Nephron (organoid): ENCODE measurements around the gene ATP10B.
A peak's percentile ranks its signal among the peaks of the same experiment; 100 is the strongest.

Experiments
- H3K27ac Mint-ChIP-seq, 3 experiments: 2 replicates each; pipeline ENCODE4 v1.8.0; 2020; ENCODE audit warnings: mixed read lengths in 3 of 3, mild to moderate bottlenecking in 2 of 3, moderate library complexity in 1 of 3
- H3K27me3 Mint-ChIP-seq: 2 replicates; pipeline ENCODE4 v1.8.0; 2021; ENCODE audit warnings: low read depth, mild to moderate bottlenecking, moderate library complexity, mixed read lengths
- H3K36me3 Mint-ChIP-seq: 2 replicates; pipeline ENCODE4 v1.8.0; 2020; ENCODE audit warnings: low read depth, mixed read lengths
- H3K4me1 Mint-ChIP-seq: 2 replicates; pipeline ENCODE4 v1.8.0; 2020; ENCODE audit warnings: mixed read lengths
- H3K4me3 Mint-ChIP-seq, 3 experiments: 2 replicates each; pipeline ENCODE4 v1.8.0; 2020; ENCODE audit warnings: mild to moderate bottlenecking in 3 of 3, mixed read lengths in 3 of 3, moderate library complexity in 2 of 3
- H3K9me3 Mint-ChIP-seq: 2 replicates; pipeline ENCODE4 v1.8.0; 2020; ENCODE audit warnings: mixed read lengths
- TF ChIP-seq, protein P1 (sequence below), 3 experiments: fragments of 200-600 bp; sonication (generic); IDR thresholded peaks; one replicate each; pipeline ENCODE4 v1.5.0; 2021; ENCODE audit warnings: antibody characterized with exemption in 3 of 3; ENCODE audit not compliant: unreplicated experiment in 3 of 3

Gene ATP10B

DNA sequence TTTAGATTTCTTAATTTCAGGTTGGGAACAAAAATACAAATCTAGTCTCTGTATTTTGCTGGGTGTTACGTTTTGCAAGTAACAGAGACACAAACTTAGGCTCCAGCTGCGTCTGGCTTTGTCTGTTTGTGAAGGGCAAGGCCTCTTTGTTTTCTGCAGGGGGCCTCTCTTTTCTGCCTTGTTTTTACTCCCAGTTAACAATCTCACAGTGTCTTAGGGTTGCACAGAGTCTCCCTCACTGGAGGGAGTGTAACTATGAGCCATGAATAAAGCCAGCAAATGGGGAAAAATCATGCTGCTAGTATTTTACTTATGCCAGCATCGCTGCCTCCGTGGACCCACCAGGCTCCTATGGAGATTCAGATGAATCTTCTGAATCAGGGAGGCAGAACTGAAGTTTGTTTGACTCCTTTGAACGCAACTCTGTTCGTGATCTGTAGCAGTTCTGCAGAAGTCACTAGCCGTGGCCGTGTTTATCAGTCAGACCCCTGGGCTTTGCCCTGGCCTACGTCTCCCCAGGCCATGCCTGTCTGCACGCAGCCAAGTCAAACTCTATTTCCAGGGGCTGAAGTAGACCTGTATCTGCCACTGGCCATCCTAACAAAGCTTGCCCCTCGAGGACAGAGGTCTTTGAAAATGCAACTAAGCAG is 77.2 kb downstream of the ATP10B start:
- no peak overlapping the region for H3K4me3 Mint-ChIP-seq
- no peaks in the 10 kb centered on the region for H3K27me3 Mint-ChIP-seq
- no peaks in the 10 kb centered on the region for H3K9me3 Mint-ChIP-seq
- H3K4me1 Mint-ChIP-seq = no peaks in the 10 kb centered on the region
- H3K36me3 Mint-ChIP-seq = no peaks in the 10 kb centered on the region
- peak overlapping the region in 2 of 3 experiments; percentile 22 to 42 for H3K27ac Mint-ChIP-seq
- TF ChIP-seq, protein P1, sequence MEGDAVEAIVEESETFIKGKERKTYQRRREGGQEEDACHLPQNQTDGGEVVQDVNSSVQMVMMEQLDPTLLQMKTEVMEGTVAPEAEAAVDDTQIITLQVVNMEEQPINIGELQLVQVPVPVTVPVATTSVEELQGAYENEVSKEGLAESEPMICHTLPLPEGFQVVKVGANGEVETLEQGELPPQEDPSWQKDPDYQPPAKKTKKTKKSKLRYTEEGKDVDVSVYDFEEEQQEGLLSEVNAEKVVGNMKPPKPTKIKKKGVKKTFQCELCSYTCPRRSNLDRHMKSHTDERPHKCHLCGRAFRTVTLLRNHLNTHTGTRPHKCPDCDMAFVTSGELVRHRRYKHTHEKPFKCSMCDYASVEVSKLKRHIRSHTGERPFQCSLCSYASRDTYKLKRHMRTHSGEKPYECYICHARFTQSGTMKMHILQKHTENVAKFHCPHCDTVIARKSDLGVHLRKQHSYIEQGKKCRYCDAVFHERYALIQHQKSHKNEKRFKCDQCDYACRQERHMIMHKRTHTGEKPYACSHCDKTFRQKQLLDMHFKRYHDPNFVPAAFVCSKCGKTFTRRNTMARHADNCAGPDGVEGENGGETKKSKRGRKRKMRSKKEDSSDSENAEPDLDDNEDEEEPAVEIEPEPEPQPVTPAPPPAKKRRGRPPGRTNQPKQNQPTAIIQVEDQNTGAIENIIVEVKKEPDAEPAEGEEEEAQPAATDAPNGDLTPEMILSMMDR (IDR thresholded peaks at IDR 0.05; ENCODE audit: unreplicated experiment in 3 of 3) = no peak

DNA sequence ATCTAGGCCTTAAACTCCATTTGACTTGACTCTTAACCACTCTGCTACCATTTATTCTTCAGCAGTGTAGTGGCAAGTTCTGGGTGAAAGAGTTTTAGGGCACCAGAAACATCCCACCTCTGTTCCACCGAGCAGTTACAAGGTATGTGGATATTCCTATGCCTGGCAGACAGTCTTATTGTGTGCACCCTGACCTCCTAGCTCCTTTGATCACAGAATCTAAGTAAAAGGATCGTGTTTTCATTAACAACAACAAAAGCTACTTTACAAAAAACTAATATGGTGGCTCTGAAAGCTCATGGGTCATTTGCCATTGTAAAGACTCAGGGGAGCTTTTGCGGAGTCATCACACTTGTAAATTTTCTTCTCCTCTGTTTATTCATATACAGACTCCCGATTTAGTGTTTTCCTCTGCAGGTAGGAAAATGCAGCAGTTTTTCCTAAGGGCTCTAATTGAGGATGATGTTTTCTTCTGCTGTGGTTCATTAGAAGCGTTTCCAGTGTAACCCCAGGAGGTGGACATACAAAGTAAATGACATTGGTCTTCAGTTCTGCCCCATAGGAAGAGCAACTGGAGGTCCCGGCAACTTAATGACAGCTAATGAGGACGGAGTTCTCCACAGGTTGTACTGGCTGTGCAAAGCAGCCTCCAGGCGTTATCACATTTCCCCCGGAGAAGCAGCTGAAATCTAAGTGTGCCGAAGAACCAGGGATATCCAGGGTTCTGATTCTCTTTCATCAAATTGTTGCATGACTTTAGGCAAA is 78.2 kb downstream of the ATP10B start:
- Mint-ChIP-seq H3K27me3 (no peaks in the 10 kb centered on the region), H3K9me3 (no peaks in the 10 kb centered on the region), H3K4me1 (no peaks in the 10 kb centered on the region), H3K4me3 (no peak overlapping the region), H3K36me3 (no peaks in the 10 kb centered on the region), H3K27ac (peak overlapping the region; percentile 22 to 78 (median 42))
- TF ChIP-seq, protein P1 (IDR thresholded peaks at IDR 0.05; ENCODE audit: unreplicated experiment in 3 of 3) = no peak

DNA sequence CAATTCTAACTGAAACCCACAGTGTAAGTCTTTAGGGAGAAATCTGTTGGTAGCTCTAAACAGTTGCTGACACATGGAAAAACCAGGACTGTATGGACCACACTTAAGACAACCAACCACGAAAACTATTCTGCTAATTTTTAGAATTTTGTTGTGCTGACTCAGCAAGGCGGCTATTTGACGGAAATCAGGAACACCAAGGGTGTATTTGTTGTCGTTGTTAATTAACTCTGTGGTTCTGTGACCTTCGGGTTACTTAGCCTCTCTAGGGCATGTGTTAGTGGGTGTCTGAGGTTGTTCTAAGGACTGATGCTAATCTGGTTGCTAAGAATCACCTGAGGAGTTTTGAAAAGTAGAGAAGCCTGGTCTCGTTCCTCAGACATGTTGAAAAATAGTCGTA is 79.2 kb downstream of the ATP10B start:
- H3K4me1 Mint-ChIP-seq = no peaks in the 10 kb centered on the region
- H3K27me3 Mint-ChIP-seq = no peaks in the 10 kb centered on the region
- H3K4me3 Mint-ChIP-seq = no peak overlapping the region
- H3K9me3 Mint-ChIP-seq = no peaks in the 10 kb centered on the region
- TF ChIP-seq, protein P1 (IDR thresholded peaks at IDR 0.05; ENCODE audit: unreplicated experiment in 3 of 3) = no peak
- H3K36me3 Mint-ChIP-seq = no peaks in the 10 kb centered on the region
- H3K27ac Mint-ChIP-seq = no peak overlapping the region

DNA sequence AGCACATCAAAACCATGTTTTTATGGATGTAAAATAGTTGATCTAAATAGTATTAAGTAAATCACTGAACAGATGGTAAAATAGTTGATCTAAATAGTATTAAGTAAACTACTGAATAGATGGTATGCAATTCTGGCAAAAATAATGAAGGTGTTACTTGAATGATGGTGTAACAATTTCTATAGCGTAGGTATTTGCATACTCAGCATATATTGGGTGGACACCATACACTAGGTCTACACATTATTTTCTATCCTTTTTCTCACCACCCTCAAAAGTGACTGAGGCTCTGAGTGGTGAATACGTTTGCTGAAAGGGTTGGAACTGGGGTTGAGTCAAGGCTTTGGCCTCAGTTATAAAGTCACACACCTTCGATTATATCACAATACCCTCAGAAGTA is 81.3 kb downstream of the ATP10B start:
- no peak overlapping the region for H3K4me3 Mint-ChIP-seq
- no peaks in the 10 kb centered on the region for H3K4me1 Mint-ChIP-seq
- no peaks in the 10 kb centered on the region for H3K27me3 Mint-ChIP-seq
- no peaks in the 10 kb centered on the region for H3K36me3 Mint-ChIP-seq
- H3K9me3 Mint-ChIP-seq = no peaks in the 10 kb centered on the region
- TF ChIP-seq, protein P1 (IDR thresholded peaks at IDR 0.05; ENCODE audit: unreplicated experiment in 3 of 3) = no peak
- H3K27ac Mint-ChIP-seq = no peak overlapping the region

DNA sequence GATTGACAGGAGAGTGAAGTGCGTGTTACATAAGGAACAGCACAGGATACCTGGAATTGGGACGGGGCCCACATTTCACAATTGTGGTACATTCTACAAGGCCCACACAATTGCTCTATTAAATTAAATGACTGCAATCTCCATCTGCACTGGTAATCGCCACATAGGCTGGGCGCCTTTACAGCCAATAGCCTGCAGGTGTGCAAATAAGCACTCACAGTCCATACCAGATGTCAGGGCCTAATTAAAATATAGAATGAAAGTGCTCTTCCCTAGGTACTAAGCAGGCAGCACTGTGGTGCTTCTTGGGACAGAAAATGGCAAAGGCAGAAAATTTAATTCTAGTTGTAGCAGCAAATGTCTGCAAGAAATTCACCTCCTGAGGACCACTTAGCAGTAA is 82.7 kb downstream of the ATP10B start:
- no peak overlapping the region for H3K4me3 Mint-ChIP-seq
- H3K4me1 Mint-ChIP-seq = no peaks in the 10 kb centered on the region
- H3K27ac Mint-ChIP-seq = no peak overlapping the region

More for the DNA sequence above, 82.7 kb downstream of the ATP10B start:
- Mint-ChIP-seq H3K9me3 (peaks cover 3% of the 10 kb centered on the region), H3K27me3 (no peaks in the 10 kb centered on the region), H3K36me3 (no peaks in the 10 kb centered on the region)
- TF ChIP-seq, protein P1 (IDR thresholded peaks at IDR 0.05; ENCODE audit: unreplicated experiment in 3 of 3) = no peak
